Sigmoid colon (tissue), 7 donors: ENCODE data around the gene ABI2. TPM values are rescaled to one million over a fixed set of nuclear protein-coding genes. Genes with fewer than 3 reads are reported as not detected.
"Not testable (repeated sequence)": the region's sequence is repeated elsewhere in the genome, so short reads cannot be mapped to it uniquely, and the experiment has no call there.

Experiments used
- DNase-seq: peaks from one replicate; pipeline ENCODE4 v3.0.0-alpha.2; 2019
- H3K27ac ChIP-seq, 4 donors: fragments of 200-600 bp; sonication (generic); one replicate each; pipeline ENCODE4 v1.5.1; 2016 to 2019; ENCODE audit warnings: mild to moderate bottlenecking in 1 of 4
- H3K27me3 ChIP-seq, 3 donors: fragments of 200-600 bp; sonication (generic); one replicate each; pipeline ENCODE4 v1.5.1; 2019; ENCODE audit warnings: mild to moderate bottlenecking in 1 of 3
- H3K36me3 ChIP-seq, 4 donors: fragments of 200-600 bp; sonication (generic); one replicate each; pipeline ENCODE4 v1.5.1; 2016 to 2019
- H3K4me1 ChIP-seq, 4 donors: fragments of 200-600 bp; sonication (generic); one replicate each; pipeline ENCODE4 v1.5.1; 2017 to 2019
- H3K4me3 ChIP-seq, 4 donors: fragments of 200-600 bp; sonication (generic); one replicate each; pipeline ENCODE4 v1.5.1; 2017 to 2019; ENCODE audit warnings: mild to moderate bottlenecking in 2 of 4, moderate library complexity in 1 of 4
- H3K9me3 ChIP-seq, 4 donors: fragments of 200-600 bp in 3 of 4; sonication (generic) in 3 of 4; one replicate each; pipeline versions ENCODE4 v1.5.1 to v1.6.1; 2013 to 2019
- CTCF ChIP-seq, 4 experiments: fragments of 450-650 bp in 3 of 4; fragments of 200-600 bp in 1 of 4; IDR thresholded peaks; one replicate each; pipeline ENCODE4 v1.5.1; 2016 to 2019; ENCODE audit warnings: antibody characterized with exemption in 4 of 4, mild to moderate bottlenecking in 3 of 4, moderate library complexity in 2 of 4
- EP300 ChIP-seq, 4 donors: sonication (generic); formaldehyde crosslinking; IDR thresholded peaks; one replicate each; pipeline ENCODE4 v1.6.1; 2017; ENCODE audit warnings: antibody characterized with exemption in 4 of 4
- POLR2A ChIP-seq, 2 donors: fragments of 450-650 bp; IDR thresholded peaks; one replicate each; pipeline ENCODE4 v1.6.1; 2016; ENCODE audit warnings: antibody characterized with exemption in 2 of 2, mild to moderate bottlenecking in 2 of 2, moderate library complexity in 2 of 2
- POLR2AphosphoS5 ChIP-seq, 4 donors: sonication (generic); formaldehyde crosslinking; IDR thresholded peaks; one replicate each; pipeline ENCODE4 v1.6.1; 2017; ENCODE audit warnings: antibody characterized with exemption in 4 of 4
- WGBS, 2 donors: extraction: QIAGEN DNeasy Blood & Tissue Kit; methylation state at CpG; one replicate each; pipeline ENCODE4 v1.1.7; 2013; 5-methylcytosine and 5-hydroxymethylcytosine counted together
- intact Hi-C: fragments of 100-400 bp; cut with DNase I; formaldehyde crosslinking; loops from one replicate; pipeline ENCODE4 v1.15.1; 2023
- polyA plus RNA-seq, 3 donors: library from polyadenylated mRNA; stranded (reverse); fragments of 200-250 nt; gene quantifications; one replicate each; pipeline ENCODE4 v1.2.3, GENCODE V29; 2013
- total RNA-seq, 4 donors: library from RNA; depleted of rRNA; stranded (reverse); fragments of >200 nt; gene quantifications; one replicate each; pipeline ENCODE4 v1.1.0, GENCODE V29; 2016
- donor health status: healthy with polysubstance abuse.
- donor health status: Bipolar disorder and iron deficiency.
- donor health status: healthy.

Gene ABI2
- total and polyA plus RNA-seq, 7 donors: 3.6 to 61.9 (median 38.3) TPM

GRCh38 chr2:203340791-203341487 lies 12.7 kb downstream of the ABI2 start:
- 89 to 94% methylated on average over 6 of the region's 6 CpGs for WGBS, 2 donors
- H3K36me3 ChIP-seq: peaks cover 0 to 12% (median 0%) of the 10 kb centered on the region in 4 donors
- no peak overlapping the region for H3K4me3 ChIP-seq
- TF ChIP-seq CTCF (IDR thresholded peaks at IDR 0.05) (no peak), EP300 (IDR thresholded peaks at IDR 0.05) (no peak), POLR2AphosphoS5 (IDR thresholded peaks at IDR 0.05) (no peak), POLR2A (IDR thresholded peaks at IDR 0.05) (no peak)
- intact Hi-C loops: no loop called here
- DNase-seq: no peak
- peaks cover 0 to 17% (median 12%) of the 10 kb centered on the region in 4 donors for H3K4me1 ChIP-seq
- no peaks in the 10 kb centered on the region for H3K9me3 ChIP-seq
- H3K27ac ChIP-seq: no peak overlapping the region
- no peaks in the 10 kb centered on the region for H3K27me3 ChIP-seq

GRCh38 chr2:203341741-203342310 lies 13.6 kb downstream of the ABI2 start:
- Histone ChIP-seq H3K9me3 (no peaks in the 10 kb centered on the region), H3K36me3 (peaks cover 0 to 12% (median 0%) of the 10 kb centered on the region in 4 donors), H3K27ac (no peak overlapping the region), H3K27me3 (no peaks in the 10 kb centered on the region), H3K4me3 (no peak overlapping the region), H3K4me1 (peaks cover 0 to 17% (median 12%) of the 10 kb centered on the region in 4 donors)
- 69 to 79% methylated on average over 2 of the region's 2 CpGs for WGBS, 2 donors
- TF ChIP-seq POLR2AphosphoS5 (IDR thresholded peaks at IDR 0.05) (no peak), EP300 (IDR thresholded peaks at IDR 0.05) (no peak), CTCF (IDR thresholded peaks at IDR 0.05) (no peak), POLR2A (IDR thresholded peaks at IDR 0.05) (no peak)
- no peak for DNase-seq
- intact Hi-C loops: no loop called here

- peaks cover 0 to 17% (median 12%) of the 10 kb centered on the region in 4 donors for H3K4me1 ChIP-seq
- DNase-seq, intact Hi-C loops, H3K9me3 ChIP-seq, H3K4me3 ChIP-seq, H3K27me3 ChIP-seq, H3K27ac ChIP-seq: not testable (repeated sequence)
- peaks cover 0 to 12% (median 0%) of the 10 kb centered on the region in 4 donors for H3K36me3 ChIP-seq
- 99 to 100% methylated on average over 4 of the region's 4 CpGs for WGBS, 2 donors
Measured at GRCh38 chr2:203342374-203342773, 14.2 kb downstream of the ABI2 start.

GRCh38 chr2:203344667-203345066 lies 16.5 kb downstream of the ABI2 start:
- 98% methylated on average over 12 of the region's 12 CpGs for WGBS, 2 donors

More at GRCh38 chr2:203344667-203345066, 16.5 kb downstream of the ABI2 start:
- intact Hi-C loops: no loop called here
- H3K27me3 ChIP-seq: no peaks in the 10 kb centered on the region
- H3K36me3 ChIP-seq: peaks cover 0 to 12% (median 0%) of the 10 kb centered on the region in 4 donors
- no peak overlapping the region for H3K4me3 ChIP-seq
- no peak overlapping the region for H3K27ac ChIP-seq
- peaks cover 0 to 17% (median 12%) of the 10 kb centered on the region in 4 donors for H3K4me1 ChIP-seq
- H3K9me3 ChIP-seq: no peaks in the 10 kb centered on the region
- DNase-seq: no peak
- TF ChIP-seq CTCF (IDR thresholded peaks at IDR 0.05) (no peak), POLR2AphosphoS5 (IDR thresholded peaks at IDR 0.05) (no peak), EP300 (IDR thresholded peaks at IDR 0.05) (no peak), POLR2A (IDR thresholded peaks at IDR 0.05) (no peak)
